GM21717 (cell line): ENCODE measurements around the gene PRX.
A peak's percentile ranks its signal among the peaks of the same experiment; 100 is the strongest.

Experiments used
- ATAC-seq: cut with Tn5 transposase; IDR thresholded peaks from one replicate; pipeline ENCODE4 v1.9.1; 2021; ENCODE audit warnings: mild to moderate bottlenecking, moderate library complexity; ENCODE audit not compliant: unreplicated experiment

PRX gene

DNA sequence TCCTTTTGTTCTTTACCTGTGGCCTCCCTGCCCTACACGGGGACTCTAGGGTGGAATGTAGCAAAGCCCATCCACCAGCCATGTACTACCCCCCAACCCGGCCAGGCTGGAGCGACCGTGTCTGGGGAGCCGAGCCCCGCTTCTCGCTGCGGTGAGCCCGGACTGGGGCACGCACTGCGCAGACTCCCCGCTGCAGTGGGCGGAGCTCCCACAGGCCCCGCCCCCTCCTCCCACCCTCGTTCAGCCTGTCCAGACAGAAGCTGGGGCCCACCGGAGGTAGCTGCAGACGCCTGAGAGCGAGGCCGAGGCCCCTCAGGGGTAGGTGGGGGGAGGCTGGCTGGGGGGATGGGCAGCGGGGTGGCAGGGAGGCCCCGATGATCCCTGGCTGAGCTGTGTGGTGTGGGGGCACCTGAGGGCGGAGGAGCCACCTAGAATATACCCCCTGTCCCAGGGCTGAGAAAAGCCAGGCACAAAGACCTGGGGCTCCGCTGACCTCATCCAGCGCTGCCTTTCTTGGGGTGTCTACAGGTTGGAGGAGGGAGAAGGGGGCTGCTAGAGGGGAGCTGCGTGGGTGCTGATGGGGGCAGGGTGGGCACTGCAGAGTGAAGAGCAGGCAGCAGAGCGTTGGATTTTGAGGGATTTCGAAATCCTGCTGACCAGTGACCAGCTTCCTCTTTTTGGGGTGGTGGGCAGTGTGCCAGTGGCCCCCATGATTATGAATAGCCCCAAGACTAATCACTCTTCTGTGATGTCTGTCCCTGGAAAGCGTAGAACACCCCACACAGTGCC, 47.4 kb downstream of the PRX start:
- ATAC-seq = no peak

DNA sequence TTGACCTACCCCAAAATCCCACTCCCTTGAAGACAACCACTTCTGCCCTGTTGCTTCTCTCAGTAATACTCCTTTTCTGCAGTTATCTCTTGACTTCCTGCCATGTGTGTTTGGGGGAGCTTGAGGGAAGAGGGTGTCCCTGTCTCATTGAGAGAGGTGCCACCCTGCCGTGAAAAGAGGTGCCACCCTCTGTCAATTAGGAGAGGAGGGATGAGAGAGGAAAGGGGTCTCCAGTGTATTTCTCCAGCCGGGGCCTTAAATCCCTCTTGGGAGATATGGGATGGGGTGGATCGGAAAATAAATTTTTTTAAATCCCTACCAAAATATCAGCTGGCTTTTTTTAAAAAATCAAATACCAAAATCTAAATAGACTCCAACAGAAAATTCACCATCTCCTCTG, 48.2 kb downstream of the PRX start:
- ATAC-seq = no peak

DNA sequence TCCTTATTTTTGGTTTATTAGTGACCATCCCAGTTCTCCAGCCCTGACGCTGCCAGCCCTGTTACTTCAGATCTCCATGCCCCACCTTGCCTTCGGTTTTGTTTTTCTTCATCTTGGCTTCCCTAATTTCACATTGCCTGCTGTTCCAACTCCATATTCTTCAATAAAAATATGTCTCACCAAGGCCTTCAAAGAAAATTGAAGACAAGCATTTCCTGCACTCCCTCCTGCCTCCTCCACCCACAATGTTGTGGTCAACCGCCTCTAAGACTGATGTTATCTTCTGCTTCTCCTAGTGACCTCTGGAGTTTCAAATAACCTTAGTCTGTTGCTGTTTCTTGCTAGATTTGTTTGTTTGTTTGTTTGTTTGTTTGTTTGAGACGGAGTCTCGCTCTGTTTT, 50.1 kb downstream of the PRX start:
- ATAC-seq = no peak

DNA sequence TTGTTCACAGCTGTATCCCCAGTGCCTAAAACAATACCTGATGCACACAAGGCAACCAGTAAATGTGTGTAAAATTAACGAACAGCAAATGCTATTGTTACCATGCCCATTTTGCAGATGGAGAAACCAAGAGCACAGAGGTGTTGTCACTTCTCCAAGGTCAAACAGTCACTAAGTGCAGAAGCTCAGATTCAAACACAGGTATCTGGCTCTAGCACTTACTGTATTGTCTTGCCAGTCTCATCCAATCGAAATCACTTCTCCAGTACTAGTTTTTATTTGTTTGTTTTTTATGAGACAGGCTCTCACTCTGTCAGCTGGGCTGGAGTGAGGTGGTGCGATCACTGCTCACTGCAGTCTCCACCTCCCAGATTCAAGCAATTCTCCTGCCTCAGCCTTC, 51.0 kb downstream of the PRX start:
- ATAC-seq = no peak

DNA sequence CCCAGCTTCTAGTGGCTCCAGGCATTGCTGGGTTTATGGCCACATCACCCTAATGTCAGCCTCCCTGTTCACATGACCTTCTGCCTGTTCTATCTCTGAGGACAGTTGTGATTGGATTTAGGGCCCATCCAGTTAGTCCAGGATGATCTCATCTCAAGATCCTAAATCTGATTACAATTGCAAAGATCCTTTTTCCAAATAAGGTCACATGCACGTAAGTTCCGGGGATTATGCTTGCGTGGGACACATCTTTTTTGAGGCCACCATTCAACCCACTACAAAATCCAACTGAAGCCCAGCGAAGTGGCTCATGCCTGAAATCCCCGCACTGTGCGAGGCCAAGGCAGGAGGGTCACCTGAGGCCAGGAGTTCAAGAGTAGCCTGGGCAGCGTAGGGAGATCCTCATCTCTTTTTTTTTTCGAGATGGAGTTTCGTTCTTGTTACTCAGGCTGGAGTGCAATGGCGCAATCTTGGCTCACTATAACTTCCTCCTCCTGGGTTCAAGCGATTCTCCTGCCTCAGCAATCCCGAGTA, 52.4 kb downstream of the PRX start:
- ATAC-seq = no peak

DNA sequence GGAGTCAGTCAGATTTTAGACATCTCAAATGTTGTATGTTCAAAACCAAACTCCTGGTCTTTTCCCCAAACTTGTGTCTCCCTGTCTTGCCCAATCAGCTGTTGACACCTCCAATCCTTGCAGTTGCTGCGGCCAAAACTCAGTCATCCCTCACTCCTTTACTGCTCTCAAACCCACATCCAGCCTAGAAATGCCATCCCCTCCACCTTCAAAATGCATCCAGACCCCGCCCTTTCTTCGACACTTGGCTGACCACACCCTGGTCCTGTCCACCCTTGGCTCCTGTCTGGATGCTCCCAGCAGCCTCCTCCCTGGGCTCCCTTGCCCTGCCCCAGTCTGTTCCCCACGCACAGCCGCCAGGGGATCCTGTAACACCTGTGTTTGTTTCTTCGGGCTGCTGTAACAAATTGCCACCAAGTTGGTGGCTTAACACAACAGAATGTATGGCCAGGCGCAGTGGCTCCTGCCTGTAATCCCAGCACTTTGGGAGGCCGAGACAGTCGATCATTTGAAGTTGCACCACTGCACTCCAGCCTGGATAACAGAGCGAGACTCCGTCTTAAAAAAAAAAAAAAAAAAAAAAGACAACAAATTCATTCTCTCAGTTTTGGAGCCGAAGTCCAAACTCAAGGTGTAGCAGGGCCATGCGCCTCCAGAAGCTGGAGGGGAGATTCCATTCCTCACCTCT, 53.0 kb downstream of the PRX start:
- no peak for ATAC-seq

DNA sequence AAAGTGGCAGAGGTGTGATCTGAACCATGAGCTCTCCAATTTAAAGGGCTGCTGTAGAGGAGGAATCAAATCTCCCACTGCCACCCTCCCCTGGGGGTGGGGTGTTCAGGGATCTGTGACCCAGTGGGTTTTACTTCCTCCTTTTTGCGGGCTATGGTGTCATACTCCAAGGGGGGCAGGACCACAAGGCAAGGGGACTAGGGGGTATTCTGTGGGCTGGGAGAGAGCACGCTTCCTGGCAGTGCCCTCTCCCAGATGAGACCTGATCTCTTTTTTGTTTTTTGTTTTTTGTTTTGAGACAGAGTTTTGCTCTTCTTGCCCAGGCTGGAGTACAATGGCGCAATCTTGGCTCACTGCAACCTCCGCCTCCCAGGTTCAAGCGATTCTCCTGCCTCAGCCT, 54.4 kb downstream of the PRX start:
- ATAC-seq = no peak

DNA sequence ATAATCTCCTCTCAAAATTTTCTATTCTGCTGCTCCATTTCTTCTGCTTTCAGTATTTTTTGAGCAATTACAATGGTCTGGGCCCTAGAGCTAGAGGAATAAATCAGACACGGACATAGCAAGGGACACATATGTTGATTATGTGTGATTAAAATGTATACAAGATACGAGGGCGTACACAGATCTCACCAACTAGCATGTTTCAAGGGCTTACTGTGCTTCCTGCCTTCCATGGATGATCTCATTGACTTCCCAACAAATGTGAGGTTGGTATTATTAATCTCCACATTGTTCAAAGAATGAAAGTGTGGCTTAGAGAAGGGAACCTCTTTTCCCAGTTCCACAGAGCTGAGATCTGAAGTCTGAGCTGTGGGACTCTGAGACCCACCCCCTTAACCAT, 55.5 kb downstream of the PRX start:
- ATAC-seq = no peak

DNA sequence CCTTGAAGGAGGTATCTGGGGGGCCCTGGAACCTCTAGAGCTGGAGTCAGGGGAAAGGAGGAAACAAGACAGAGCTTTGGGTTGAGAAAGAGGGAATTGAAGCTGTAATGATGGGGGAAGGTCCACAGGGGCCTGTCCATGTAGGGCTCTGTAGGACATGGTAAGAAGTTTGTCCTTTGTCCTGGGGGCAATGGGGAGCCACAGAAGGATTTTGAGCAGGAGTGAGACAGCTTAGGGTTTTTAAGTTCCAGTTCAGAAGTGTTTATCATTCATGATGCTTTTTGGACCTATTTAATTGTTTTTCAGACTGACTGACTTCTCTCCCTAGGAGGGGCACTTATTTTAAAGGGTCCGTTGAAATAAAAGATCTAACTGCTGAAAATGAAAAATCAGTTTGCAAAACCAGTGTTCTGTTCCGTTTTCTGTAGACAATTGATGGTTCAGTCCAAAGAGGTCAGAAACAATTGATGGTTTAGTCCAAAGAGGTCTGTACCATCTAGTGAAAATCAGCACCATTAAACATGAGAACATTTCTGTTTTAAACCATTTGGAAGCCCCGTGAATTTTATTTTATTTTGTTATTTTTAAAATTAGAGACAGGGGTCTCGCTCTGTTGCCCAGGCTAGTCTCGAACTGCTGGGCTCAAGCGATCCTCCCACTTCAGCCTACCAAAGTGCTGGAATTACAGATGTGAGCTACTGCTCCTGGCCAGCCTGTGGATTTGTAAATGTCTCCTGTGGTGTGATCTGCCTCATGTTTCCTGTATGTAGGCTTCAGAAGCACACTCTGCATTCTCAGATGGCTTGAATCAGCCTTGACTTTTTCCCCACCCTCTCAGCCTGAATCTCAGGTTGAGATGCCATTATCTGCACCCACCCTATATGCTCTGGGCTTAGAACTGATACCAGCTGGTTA, 56.2 kb downstream of the PRX start:
- no peak for ATAC-seq

DNA sequence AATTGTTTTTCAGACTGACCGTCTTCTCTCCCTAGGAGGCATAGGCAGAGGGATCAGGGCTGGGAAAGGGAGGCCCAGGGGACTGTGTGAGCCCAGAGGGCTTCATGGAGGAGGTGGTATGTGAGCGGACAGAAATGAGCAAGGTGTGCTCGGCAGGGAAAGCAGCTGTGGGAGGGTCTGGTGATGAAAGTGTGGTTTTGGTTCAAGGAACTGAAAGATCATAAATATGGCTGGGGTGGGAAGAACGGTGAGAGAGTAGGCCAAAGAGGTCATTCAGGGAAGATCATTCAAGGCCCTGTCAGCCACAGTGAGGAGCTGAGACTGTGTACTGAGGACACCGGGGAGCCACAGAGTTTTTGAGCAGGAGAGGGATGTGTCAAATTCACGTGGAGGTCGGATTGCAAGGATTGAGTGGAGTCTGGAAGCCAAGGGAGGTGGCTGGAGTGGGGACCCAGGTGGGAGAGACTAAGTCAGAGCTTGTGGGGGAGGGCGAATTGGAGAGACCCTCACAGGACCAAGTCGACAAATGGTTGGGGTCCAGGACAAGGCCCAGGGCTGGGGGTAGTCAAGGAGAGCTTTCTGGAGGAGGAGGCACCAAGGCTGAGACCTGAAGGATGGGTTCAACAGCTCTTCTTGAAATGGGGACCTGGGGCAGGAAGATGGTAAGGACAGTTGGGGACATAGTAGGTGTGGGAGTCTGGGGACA, 57.0 kb downstream of the PRX start:
- no peak for ATAC-seq

DNA sequence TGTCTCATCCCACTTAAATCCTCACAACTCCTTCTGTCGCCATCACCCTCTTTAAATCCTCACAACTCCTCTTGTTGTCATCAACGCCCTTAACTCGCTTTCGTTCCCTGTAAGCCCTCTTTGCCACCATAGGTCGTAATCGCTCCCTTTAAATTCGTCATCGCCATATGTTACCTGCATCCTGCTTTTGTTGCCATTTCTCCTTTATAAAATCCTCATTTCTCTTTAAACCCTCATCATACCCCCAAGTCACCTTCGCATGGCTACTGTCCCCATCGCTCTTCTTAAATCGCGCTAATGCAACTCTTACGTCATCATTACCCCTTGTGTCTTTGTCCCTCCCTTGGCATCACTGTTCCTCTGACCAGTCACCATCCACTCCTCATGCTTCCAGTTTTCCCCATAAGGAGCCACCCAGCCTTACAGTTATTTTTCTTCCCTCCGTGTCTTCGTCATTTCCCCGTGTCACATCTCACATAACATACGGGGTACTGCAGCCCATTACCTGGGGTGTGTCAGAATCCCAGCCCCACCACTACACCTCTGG, 64.1 kb downstream of the PRX start:
- ATAC-seq = no peak

DNA sequence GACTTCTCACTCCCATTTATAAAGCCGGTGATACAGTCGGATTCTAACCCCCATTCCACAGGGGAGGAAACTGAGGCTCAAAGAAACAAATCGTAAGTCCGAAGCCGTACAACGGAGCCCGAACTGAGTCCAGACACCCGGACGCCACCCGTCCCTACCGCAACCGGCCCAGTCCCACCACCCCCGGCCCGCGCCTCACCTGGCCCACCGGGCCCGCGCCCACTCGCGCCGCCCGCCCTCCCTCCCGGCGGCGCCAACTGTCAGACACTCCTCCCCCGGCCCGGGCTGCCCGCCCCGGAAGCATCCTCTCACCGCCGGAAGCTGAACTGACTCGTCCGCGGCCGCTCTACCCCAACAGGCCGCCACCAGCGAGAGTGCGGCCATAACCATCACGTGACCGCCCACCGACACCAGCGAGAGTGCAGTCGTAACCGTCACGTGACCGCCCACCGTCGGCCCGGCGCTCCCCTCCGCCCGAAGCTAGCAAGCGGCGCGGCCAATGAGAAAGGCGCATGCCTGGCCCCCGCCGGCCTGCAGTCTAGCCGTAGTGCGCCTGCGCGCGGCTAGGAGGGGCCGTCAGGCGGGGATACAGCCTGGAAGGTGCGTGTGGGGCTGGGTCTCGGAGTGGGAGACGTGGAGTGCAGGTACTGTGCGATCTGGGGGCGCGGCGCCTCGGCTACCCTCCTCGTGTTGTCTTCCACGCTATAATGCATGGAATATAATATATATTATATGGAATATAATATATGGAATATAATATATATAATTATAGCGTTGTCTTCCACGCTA, 64.9 kb downstream of the PRX start, which contains the start of the genes C19orf47 and PLD3:
Gene C19orf47, minus strand, starts transcription at position 273 of the 789 bp plus-strand sequence. CDS start 6,540 bp downstream, outside the sequence.
Gene PLD3, plus strand, starts transcription at position 571 of the 789 bp plus-strand sequence. CDS start 17,789 bp downstream, outside the sequence.
- peak; percentile 86 for ATAC-seq

DNA sequence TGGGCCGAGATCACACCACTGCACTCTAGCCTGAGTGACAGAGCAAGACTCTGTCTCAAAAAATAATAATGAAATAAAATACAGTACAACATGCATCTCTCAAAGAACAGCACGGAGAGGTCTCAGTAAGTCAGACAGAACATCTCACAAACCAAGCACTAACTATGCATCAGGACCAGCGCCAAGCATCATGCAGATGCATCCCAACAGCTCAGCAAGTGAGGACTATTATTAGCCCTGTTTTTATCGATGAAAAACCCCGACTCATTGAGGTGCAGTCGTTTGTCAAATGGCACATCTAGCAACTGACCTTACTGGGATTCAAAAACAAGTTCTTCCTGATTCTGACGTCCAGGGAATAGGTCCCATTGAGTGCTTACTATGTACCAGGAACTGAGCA, 68.8 kb downstream of the PRX start:
- ATAC-seq = no peak
